HG03520 (cell line): Measurements from ENCODE around the gene GASK1A.

ENCODE experiments used
- ATAC-seq: cut with Tn5 transposase; IDR thresholded peaks from one replicate; pipeline ENCODE4 v1.9.1; 2021; ENCODE audit warnings: mild to moderate bottlenecking, moderate library complexity; ENCODE audit not compliant: unreplicated experiment

GASK1A gene

GRCh38 chr3:43012174-43012573 is 33.1 kb downstream of the GASK1A start:
- no peak for ATAC-seq

DNA sequence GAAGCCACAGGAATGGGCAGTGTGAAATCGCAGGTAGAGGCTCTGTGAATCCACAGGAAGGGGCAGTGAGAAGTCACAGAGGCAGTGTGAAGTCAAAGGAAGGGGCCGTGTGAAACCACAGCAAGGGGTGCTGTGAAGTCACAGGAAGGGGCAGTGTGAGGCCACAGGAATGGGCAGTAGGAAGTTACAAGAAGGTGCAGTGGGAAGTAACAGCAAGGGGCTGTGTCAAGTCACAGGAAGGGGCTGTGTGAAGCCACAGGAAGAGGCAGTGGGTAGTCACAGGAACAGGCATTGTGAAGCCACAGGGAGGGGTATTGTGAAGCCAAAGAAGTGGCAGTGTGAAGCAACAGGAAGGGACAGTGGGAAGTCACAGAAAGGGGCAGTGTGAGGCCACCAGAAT is 34.1 kb downstream of the GASK1A start:
- no peak for ATAC-seq

DNA sequence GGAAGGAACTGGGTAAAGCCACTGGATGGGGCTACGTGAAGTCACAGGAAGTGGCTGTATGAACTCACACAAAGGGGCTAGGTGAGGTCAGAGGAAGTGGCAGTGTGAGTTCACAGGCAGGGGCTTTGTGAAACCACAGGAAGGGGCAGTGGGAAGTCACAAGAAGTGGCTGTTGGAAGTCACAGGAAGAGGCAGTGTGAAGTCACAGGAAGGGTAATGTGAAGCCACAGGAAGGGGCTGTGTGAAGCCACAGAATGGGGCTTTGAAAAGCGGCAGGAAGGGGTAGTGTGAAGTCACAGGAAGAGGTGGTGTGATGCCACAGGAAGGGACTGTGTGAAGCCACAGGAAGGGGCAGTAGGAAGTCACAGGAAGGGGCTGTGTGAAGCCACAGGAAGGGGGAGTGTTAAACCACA is 34.6 kb downstream of the GASK1A start:
- ATAC-seq, result no peak

DNA sequence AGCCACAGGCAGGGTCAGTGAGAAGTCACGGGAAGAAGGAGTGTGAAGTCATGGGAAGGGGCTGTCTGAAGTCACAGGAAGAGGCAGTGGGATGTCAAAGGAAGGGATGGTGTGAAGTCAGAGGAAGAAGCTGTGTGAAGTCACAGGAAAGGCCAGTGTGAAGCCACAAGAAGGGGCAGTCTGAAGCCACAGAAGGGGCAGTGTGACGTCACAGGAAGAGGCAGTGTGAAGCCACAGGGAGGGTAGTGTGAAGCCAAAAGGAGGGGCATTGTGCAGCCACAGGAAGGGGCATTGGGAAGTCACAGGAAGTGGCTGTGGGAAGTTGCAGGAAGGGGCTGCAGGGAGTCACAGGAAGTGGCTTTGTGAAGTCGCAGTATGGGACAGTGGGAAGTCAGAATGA is 35.1 kb downstream of the GASK1A start:
- no peak for ATAC-seq

- no peak for ATAC-seq
Observed at GRCh38 chr3:43014956-43015355, 35.8 kb downstream of the GASK1A start.

DNA sequence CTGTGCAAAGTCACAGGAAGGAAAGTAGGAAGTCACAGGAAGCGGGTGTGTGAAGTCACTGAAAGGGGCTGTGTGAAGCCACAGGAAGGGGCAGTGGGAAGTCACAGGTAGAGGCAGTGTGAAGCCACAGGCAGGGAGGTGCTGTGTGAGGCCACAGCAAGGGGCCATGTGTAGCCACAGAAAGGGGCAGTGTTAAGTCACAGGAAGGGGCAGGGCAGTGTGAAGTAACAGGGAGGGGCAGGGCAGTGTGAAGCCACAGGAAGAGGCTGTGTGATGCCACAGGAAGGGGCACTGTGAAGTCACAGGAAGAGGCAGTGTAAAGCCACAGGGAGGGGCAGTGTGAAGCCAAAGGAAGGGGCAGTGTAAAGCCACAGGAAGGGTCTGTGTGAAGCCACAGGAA is 36.5 kb downstream of the GASK1A start:
- no peak for ATAC-seq

DNA sequence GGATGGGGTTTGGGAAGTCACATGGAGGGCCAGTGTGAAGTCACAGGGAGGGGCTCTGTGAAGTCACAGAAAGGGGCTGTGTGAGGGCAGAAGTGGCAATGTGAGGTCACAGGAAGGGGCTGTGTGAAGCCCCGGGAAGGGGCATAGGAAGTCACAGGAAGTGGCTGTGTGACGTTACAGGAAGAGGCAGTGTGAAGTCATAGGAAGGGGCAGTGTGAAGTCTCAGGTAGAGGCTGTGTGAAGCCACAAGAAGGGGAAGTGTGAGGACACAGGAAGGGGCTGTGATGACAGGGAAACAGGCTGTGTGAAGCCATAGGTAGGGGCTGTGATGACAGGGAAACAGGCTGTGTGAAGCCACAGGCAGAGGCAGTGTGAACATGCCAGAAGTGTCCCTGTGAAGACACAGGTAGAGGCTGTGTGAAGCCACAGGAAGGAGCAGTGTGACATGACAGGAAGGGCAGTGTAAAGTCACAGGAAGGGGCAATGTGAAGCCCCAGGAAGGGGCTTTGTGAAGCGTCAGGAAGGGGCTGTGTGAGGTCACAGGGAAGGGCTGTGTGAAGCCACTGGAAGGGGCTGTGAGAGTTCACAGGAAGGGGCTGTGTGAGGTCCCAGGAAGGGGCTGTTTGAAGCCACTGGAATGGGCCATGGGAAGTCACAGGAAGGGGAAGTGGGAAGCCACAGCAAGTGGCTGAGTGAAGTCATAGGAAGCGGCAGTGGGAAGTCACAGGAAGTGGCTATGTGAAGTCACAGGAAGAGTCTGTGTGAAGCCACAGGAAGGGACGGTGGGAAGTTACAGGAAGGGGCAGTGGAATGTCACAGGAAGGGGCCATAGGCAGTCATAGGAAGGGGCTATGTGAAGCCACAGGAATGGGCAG is 37.1 kb downstream of the GASK1A start:
- ATAC-seq, result no peak

DNA sequence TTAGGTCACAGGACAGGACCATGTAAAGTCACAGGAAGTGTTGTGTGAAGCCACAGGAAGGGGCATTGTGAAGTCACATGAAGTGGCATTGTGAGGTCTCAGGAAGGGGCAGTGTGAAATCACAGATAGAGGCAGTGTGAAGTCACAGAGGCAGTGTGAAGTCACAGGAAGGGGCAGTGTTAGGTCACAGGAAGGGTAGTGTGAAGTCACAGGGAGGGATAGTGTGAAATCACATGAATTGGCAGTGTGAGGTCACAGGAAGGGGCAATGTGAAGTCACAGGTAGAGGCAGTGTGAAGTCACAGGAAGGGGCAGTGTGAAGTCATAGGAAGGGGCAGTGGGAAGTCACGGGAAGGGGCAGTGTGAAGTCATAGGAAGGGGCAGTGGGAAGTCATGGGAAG is 37.9 kb downstream of the GASK1A start:
- ATAC-seq, result no peak

- no peak for ATAC-seq
Observed at GRCh38 chr3:43017593-43018195, 38.6 kb downstream of the GASK1A start.

DNA sequence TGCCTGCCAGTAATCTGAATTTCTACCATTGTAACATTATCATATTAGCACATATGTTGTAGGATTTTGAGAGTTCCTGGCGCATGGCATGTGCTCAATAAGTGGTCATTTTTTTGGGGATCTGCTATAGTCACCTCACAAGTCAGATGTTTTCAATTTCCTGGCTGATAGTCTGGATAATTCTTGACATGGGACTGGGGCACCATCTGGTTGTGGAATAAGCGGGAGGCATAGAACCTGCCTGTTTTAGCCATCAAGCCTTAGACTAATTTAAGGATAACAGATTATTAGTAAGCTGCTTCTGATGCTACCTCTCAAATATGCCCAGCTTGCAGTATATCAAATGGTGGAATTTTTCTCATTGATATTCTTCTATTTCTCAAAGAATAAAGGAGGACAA is 39.1 kb downstream of the GASK1A start:
- ATAC-seq, result no peak

- ATAC-seq, result no peak
Observed at GRCh38 chr3:43019006-43019809, 40.1 kb downstream of the GASK1A start.

GRCh38 chr3:43019826-43020225 is 40.7 kb downstream of the GASK1A start:
- ATAC-seq, result no peak

DNA sequence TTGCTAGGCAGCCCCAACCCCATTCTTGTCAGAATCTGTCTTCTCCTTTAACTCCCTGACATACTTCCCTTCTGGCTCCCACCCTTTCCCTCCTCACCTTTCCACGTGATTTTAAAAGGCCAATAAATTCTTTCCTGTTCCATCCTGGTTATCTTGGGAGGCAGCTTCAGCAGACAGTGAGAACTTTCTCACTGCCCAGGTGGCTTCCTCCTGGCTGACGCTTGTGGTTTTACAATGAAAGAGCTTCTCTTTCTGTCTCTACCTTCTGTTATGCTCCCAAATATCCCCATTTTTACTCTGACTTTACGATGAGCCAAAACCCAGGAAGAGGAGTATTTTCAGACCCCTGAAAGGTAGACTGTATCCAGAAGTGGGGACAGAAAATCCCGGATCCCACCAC is 42.1 kb downstream of the GASK1A start:
- no peak for ATAC-seq

DNA sequence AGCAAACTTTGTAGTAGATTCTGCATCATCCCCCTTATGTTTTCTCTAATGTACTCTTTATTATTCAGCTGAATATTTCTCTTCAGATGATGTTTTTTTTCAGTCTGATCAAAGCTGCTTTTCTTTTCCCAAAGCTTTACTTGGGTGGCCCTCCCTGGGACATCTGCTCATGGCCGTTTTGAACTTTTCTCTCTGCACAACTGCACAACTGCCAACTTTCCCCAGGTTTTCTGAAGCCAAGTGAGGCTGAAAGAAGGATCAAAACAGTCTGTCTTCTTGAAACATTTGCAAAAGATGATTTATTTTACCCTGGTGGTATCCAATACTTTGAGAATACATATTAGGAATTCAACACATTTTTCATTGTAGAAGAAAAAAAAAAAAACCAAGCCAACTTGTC is 43.0 kb downstream of the GASK1A start:
- ATAC-seq, result no peak

DNA sequence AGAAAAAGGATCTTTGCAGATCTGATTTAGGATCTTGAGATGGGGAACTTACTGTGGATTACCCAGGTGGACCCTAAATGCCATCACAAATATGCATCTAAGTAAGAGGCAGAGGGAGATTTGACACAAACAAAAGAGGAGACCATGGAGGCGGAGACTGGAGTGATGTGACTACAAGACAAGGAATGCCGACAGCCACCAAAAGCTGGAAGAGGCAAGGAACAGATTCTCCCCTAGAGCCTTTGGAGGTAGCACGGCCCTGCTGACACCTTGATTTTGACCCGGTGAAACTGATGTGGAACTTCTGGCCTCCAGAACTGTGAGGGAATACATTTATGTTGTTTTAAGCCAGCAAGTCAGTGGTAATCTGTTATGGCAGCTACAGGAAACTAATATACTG is 44.0 kb downstream of the GASK1A start:
- ATAC-seq, result no peak

DNA sequence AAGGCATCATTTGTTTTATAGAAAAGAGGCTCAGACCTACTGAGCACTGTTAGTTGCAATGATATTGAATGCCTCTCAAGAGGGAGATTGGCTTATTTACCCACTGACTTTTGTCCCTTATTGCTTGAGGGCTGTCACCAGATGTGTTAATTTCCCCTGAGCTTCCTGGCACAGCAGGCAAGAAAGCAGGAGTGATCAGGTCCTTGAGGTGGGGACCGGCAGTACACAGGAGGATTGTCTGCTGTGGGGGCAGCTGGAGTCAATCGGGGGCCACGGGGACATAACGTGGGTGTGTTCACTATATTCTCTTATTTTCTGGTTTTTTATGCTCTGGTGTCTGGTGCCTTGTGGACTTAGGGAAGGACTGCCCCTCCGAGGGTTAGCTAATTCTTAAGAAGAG is 44.6 kb downstream of the GASK1A start:
- ATAC-seq, result no peak

DNA sequence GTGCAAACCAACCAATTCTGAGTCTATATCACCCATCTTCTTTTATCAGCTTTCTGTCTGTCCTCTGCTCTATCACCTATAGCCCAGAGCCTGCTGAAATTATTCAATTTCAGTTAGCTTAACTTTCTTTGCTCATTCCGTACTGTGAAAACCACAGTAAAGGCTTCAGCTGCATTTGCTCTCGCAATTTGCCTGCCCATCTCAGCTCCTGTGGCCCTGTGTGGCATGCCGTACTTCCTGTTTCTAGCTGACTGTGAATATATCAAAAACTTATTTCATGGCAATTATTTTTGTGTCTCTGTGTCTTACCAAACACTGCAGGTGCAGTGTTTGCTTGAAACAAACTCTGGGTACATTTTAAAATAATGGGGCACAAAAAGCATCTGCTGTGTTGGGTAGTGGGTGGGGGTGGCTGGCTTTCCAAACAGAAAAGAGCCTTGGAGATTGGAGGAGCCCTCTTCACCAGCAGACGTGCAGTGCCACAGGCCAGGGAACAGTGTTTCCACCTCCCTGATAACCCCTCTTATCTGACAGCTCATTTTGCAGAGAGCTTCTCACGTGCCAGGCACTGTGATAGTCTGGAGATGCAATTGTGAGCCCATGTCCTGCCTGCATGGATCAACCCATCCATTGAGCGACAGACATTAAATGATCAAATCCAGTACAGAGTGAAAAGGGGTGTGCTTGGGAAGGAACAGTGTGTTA is 45.2 kb downstream of the GASK1A start:
- no peak for ATAC-seq

GRCh38 chr3:43025423-43025822 is 46.3 kb downstream of the GASK1A start:
- ATAC-seq, result no peak

GRCh38 chr3:43028001-43028400 is 48.9 kb downstream of the GASK1A start:
- no peak for ATAC-seq

DNA sequence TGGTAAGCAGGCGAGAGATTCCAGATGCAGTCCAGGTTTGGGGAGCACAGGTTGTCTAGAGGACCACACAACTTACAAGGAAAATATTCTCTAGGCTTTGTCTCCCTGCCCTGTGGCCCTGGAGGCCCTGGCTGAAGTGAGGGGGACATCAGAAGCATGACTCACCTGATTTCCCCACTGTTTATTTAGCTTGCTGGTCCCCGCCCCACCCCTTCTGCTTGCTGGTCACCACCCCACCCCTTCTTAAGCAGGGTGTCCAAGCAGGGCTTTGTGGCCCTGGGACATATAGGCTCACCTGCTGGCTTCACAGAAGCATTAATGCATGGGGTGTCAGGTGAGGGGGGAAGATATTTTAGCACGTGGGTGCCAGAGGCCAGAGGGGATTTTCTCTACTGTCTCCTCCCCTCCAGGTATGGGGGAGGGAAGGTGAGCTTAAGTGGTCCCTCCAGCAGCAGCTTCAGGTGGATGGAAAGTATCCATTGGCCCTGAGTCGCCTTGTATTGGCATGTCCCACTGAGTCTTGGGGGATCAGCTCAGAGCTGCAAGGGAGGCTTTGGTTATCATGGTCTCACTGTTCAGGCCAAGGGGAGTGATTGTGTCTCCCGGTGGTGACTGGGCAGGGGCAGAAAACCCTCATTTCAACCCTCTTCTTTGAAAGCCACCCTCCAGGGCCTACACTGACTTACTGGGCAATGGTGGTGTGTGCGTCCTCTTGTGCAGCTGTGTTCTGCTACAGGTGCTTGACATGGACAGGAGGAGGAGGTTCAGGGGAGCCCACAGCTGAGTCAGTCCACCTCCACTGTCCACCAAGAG is 49.8 kb downstream of the GASK1A start:
- ATAC-seq, result no peak
